Measurements from ENCODE around the gene HMGXB4.

DNA sequence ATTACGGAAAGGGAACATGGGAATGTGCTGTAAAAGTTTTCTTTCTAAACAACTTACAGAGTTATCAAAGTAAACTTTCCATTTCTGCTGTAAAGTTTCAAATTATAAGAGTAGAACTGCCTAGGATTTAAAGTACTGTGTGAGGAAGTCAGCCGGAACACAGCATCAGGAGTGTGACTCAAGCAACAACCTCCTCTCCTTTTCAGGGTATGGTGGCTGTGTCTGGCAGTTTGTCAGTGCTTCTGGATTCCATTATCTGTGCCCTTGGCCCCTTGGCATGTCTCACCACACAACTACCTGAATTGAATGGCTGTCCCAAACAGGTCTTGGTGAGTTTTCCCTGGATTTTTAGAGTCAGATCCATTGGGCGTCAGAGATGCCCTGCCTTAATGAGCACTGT lies 35.5 kb downstream of the HMGXB4 start:
- TF ChIP-seq CTCF (IDR thresholded peaks at IDR 0.05; ENCODE audit: low read depth, low read length, poor library complexity, severe bottlenecking): no peak
- no peak for TF ChIP-seq EZH2phosphoT487 (IDR thresholded peaks at IDR 0.05; ENCODE audit: borderline replicate concordance, low read length)

Measured in DOHH2 (cell line).